NCI-H2196 (cell line): Measurements from ENCODE around the gene SLC44A1.

Experiments
- DNase-seq: peaks from one replicate; lab custom pipeline; 2025; ENCODE audit not compliant: unreplicated experiment; lab: John Stamatoyannopoulos, UW

SLC44A1 gene

GRCh38 chr9:105385381-105385985, 141.0 kb downstream of the SLC44A1 start:
- DNase-seq: no peak

GRCh38 chr9:105389796-105390195, 145.3 kb downstream of the SLC44A1 start:
- DNase-seq: no peak

- no peak for DNase-seq
Observed at GRCh38 chr9:105390871-105391270, 146.4 kb downstream of the SLC44A1 start.

- no peak for DNase-seq
Observed at GRCh38 chr9:105391288-105391687, 146.8 kb downstream of the SLC44A1 start.

- DNase-seq: peak; percentile 10
Observed at GRCh38 chr9:105392531-105392930, 148.1 kb downstream of the SLC44A1 start.

- DNase-seq: no peak
Observed at GRCh38 chr9:105393576-105394344, 149.3 kb downstream of the SLC44A1 start.

- no peak for DNase-seq
Observed at GRCh38 chr9:105396441-105396840, 152.0 kb downstream of the SLC44A1 start.

- no peak for DNase-seq
Observed at GRCh38 chr9:105396901-105397300, 152.4 kb downstream of the SLC44A1 start.

GRCh38 chr9:105399117-105399516, 154.7 kb downstream of the SLC44A1 start:
- no peak for DNase-seq

GRCh38 chr9:105401651-105402050, 157.2 kb downstream of the SLC44A1 start:
- no peak for DNase-seq

GRCh38 chr9:105403552-105404248, 159.2 kb downstream of the SLC44A1 start:
- DNase-seq: no peak

- no peak for DNase-seq
Observed at GRCh38 chr9:105405514-105406131, 161.2 kb downstream of the SLC44A1 start.

GRCh38 chr9:105406369-105406768, 161.9 kb downstream of the SLC44A1 start:
- DNase-seq: no peak

- peak; percentile 8 for DNase-seq
Observed at GRCh38 chr9:105413525-105413924, 169.1 kb downstream of the SLC44A1 start.

- peak; percentile 78 for DNase-seq
Observed at GRCh38 chr9:105414947-105415661, 170.7 kb downstream of the SLC44A1 start.

GRCh38 chr9:105415662-105415980, 171.2 kb downstream of the SLC44A1 start:
- no peak for DNase-seq

GRCh38 chr9:105416840-105417239, 172.4 kb downstream of the SLC44A1 start:
- no peak for DNase-seq

- DNase-seq: no peak
Observed at GRCh38 chr9:105418588-105419500, 174.4 kb downstream of the SLC44A1 start.

GRCh38 chr9:105419816-105420597, 175.6 kb downstream of the SLC44A1 start:
- no peak for DNase-seq
